ENCODE data around the gene PGM5.
"Not testable (repeated sequence)": the region's sequence is repeated elsewhere in the genome, so short reads cannot be mapped to it uniquely, and the experiment has no call there.

Gene PGM5

DNA sequence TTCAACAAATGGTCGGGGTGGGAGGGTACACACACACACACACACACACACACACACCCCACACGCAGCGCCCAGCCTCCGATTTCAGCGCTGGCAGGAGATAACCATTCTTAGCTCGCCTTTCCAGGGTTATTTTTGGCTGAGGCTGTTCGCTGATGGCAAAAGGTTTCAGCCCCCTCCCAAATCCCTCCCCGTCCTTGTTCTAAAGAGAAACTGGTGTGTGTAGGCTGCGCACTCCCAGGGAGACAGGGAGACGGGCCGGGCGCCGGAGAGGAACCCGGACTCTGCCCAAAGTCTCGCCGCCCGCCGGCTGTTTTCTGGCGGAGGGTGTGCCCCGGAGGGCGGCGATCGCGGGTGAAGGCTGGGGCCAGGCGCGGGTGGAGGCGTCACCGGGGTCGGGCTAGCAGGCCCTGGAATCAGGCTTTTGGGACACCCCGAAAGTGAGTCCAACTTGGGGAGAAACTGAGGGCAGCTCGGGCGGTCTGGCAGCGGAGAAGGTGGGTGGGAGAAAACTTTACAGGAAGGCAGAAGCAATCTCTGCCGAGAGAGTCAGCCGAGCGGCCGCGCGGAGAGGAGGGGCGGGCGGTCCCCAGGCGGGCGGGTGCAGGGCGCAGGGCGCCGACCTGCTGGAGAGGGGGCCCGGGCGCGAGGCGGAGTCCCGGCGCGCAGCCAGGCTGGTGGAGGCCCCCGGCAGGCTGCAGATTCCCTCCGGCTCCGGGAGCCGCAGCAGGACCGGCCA lies at the start of gene PGM5:
PGM5 (plus strand) TSS at position 232 of the 739 bp plus-strand sequence. CDS start 517 bp downstream, outside the sequence.
- DNase-seq, result not testable (repeated sequence)

GRCh38 chr9:68307127-68307526 lies 49.3 kb upstream of the PGM5 start:
- not testable (repeated sequence) for DNase-seq

GRCh38 chr9:68307654-68308053 lies 48.8 kb upstream of the PGM5 start:
- DNase-seq, result not testable (repeated sequence)

DNA sequence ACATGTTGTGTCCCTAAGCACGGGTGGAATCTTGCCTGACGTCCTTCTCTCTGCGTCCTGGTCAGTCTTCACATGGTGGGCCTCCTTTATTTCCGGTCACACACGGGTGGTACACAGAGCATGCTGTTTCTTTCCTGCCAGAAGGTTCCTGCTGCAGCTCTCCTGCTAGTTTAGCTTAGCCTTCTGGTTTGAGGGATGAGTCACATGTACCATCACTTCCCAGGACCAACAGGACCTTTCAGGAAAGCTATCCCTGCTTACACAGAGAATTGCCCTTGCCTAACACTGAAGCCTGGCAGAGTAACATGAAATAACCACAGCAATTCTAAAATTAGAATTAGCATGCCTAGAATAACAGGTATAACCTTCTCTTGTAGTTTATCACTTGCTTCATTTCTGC lies 45.2 kb upstream of the PGM5 start:
- DNase-seq, result not testable (repeated sequence)

- DNase-seq, result not testable (repeated sequence)
Observed at GRCh38 chr9:68318209-68318608, 38.2 kb upstream of the PGM5 start.

DNA sequence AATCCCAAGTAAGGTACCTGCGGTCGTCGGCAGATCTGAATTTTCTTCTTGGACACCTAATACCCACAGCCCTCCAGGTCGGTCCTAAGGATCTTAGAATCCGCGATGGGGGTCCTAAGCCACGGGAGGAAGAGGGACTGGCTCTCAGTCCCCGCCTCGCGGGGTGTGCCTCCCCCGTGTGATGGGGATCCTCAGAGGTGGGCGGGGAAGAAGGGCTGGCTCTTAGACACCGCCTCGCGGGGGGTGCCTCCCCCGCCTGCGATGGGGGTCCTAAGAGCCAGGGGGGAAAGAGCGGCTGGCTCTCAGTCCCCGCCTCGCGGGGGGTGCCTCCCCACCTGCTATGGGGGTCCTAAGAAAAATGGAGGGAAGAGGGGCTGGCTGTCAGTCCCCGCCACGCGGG lies 32.7 kb upstream of the PGM5 start:
- not testable (repeated sequence) for DNase-seq

- DNase-seq, result not testable (repeated sequence)
Observed at GRCh38 chr9:68324518-68324917, 31.9 kb upstream of the PGM5 start.

GRCh38 chr9:68329106-68329505 lies 27.3 kb upstream of the PGM5 start:
- DNase-seq, result not testable (repeated sequence)

DNA sequence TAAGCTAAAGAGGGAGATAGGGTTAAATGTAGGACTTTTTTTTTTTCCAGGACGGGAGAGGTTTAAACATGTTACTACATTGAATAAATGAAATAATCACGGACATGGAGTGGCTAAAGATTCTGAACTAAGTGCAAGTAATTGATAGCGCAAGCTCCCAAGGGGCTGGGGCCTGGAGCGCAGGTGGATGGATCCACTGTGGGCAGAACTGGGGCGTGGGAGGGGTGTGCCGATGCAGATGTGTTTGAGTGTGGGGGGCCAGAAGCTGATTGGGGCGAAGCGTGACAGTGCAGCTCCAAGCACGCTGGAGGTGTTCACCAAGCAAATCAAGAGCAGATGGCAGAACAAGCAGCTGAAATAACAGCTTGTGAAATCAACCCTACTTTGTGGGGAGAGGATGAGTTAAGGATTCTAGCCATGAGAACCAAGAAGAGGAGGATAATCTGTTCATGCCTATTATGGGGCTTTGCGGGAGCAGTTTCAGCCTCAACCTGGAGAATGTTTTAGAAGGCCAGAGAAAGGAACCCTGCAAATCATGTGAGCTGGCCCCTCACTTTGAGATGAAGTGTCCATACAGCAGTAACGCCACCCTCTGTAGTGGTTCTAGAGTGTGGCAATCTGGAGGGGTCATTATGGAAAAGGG lies 25.8 kb upstream of the PGM5 start:
- DNase-seq, result not testable (repeated sequence)

DNA sequence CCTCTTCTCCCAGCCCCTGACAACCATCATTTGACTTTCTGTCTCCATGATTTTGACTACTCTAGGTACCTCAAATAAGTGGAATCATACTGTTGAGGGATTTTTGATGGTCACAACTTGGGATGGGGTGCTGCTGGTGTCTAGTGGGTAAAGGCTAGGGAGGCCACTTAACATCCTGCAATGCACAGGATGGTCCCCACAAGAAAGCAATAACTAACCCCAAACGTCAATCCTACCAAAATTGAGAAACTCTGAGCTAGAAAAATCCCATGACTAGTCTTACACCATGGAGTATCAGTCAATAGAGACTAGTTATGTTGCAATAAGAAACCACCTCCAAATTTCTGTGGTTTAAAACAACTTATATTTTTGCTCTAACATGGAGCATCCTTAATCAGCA lies 24.3 kb upstream of the PGM5 start:
- DNase-seq, result not testable (repeated sequence)

- DNase-seq, result not testable (repeated sequence)
Observed at GRCh38 chr9:68335935-68336334, 20.5 kb upstream of the PGM5 start.

GRCh38 chr9:68336639-68337339 lies 19.6 kb upstream of the PGM5 start:
- DNase-seq, result not testable (repeated sequence)

DNA sequence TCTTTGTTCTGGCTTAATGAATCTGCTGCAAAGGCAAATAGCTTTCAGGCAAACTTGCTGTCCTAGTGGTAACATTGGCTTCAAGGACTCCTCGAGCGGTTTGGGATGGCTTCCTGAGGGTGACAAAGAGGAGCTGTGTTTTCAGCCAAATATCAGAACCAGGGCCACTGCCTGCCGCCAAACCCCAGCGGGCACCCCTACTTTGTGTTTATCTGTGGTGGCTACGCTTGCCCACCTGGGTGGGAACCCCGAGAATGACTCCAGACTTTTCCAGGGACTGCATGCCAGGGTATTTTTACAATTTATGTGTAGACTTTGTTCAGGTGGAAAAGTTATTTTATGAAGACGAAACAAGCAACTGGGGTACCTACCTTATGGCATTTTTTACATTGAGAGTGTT lies 18.4 kb upstream of the PGM5 start:
- DNase-seq, result not testable (repeated sequence)

- not testable (repeated sequence) for DNase-seq
Observed at GRCh38 chr9:68342265-68343025, 14.0 kb upstream of the PGM5 start.

DNA sequence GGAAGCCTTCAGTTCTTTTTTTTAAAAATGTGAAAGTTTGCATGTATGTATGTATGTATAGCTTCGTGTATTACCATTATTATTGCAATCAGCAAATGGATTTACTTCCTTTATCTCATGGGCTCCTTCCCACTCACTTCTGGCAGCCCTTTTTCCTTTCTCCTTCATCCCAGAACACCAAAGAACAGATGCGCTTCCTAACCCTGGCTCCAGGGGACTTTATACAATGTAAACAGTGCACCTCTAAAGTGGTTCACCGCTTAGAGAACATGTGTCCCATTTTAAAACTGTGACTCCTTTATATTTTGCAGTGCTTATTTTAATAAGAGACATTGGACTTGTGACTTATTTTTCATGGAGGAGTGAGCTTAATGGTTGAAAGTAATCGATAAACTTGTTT lies 13.2 kb upstream of the PGM5 start:
- DNase-seq, result not testable (repeated sequence)

DNA sequence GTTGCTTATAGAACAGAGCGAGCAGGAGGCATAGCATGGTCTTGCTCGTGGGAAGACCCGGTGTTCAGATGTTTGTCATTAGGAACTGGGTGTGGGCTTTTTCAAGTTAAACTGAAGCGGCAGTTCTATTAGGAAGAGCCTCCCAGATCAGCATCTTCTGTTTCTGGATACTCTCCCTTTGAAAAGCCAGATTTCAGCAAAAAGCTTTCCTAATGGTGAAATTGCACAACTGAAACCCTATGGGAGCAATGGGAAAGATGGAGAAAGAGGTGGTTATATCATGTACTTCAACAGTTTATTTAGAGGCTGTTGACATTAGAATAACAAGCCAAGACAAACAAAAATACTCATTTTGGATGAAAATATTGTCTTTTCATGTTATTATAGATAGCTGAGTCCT lies 12.4 kb upstream of the PGM5 start:
- DNase-seq, result not testable (repeated sequence)

GRCh38 chr9:68351689-68352088 lies 4.7 kb upstream of the PGM5 start:
- DNase-seq, result not testable (repeated sequence)

DNA sequence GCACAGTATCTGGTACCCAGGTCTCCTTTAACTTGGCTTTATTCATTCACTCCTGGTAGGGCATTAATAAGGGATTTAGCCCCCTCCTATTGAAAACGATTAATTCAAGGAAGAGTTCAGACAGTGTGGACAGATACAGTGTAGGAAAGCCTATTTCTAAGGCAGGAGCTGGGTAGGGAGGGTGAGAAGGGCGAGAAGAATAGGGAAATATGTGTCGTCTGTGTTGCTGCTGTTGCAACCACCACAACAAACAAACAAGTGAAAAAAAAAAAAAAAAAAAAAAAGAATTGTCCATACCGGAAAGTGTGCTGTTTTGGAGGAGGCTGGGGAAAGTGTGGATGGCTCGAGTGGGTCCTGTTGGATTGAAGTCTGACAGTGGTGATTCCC lies 425 bp upstream of the PGM5 start:
- not testable (repeated sequence) for DNase-seq

- DNase-seq, result not testable (repeated sequence)
Observed at GRCh38 chr9:68357119-68357714, 806 bp downstream of the PGM5 start.

DNA sequence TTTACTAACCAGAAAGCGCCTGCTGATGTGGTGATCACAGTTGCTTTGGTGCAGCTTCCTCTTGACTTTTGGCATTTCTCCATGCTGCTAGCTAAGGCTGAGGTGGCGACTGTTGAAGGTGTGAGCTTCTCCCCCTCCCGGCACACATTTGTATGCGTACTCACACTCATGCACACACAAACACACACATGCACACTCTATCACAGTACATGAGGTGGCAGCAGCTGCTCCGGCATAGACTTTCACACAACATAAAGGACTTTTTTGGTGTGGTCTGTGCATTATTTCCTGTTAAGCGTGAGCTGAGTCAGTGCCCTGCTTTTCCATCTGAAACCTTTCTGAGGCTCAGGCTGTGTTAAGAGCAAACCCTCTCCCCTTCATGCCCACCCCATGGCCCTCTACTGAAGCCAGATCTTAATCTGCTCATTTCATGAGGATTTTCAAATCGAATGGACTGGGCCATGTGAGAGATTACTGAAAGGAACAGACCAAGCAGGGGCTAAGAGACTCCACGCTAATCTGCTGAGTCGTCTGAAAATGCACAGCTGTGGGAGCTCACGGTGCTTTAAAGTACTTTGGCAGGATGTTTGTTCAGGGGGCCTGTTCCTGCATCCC lies 10.6 kb downstream of the PGM5 start:
- not testable (repeated sequence) for DNase-seq

DNA sequence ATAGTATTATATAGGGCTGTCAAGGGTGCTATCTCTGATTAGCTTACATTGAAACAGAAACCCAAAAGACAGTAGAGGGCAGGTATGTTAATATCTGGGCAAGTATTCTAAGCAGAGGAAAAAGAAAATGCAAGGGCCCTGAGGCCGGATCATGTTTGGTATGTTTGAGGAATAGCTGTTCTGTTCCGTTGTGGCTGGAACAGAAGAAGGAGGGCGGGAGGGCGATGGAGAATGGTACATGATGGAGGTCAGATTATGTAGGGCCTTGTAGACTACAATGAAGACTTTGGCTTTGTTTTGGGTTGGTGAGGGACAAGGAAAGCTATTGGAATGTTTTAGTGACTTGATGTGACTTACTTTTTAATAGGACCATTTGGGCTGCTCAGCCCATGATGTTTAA lies 19.4 kb downstream of the PGM5 start:
- not testable (repeated sequence) for DNase-seq

GRCh38 chr9:68377723-68378122 lies 21.3 kb downstream of the PGM5 start:
- DNase-seq, result not testable (repeated sequence)
